Measurements from ENCODE around the gene UTP11. TPM values are rescaled to one million over a fixed set of nuclear protein-coding genes. Genes with fewer than 3 reads are reported as not detected.

The UTP11 gene
- polyA plus RNA-seq, 1 experiment = 18.3 TPM

DNA sequence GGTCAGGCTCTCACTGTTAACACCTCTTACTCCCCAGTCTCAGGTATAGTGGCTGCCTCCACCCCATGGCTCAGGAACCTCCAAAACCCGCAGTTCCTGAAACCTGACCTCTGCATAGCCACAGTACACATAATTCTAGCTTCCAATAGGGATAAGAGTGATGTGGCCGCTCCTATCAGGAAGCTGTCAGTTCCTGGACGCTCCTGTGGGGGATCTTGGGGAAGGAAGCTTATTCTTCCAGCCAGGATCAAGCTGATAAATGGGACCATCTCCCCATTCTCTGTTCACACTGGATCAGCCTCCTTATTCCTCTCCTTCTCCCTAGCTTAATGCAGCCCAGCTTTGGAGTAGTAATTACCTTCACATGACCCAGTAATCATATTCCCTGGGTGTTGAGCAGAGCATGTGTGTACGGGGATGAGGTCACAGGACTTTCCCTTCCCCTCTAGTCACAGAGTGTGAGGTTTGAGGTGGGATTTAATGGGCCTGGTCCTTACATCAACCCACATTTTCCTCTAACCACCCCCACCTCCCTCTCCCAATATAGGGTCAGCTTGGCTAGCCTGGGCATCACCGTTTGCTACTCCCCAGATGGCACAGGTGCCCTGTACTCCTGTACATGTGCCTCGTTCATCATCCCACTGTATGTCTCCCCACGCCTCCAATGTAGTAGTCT is 41.0 kb downstream of the UTP11 start:
- no peak for DNase-seq (ENCODE audit: low read depth)
- POLR2A ChIA-PET = no interaction called here
- Histone ChIP-seq H3K27me3 (ENCODE audit: control insufficient read depth, insufficient read depth, low read length) (peaks cover 18% of the 10 kb centered on the region), H3K4me3 (ENCODE audit: low read depth, low read length) (no peak overlapping the region), H3K36me3 (ENCODE audit: control insufficient read depth, insufficient read depth, low read length) (no peaks in the 10 kb centered on the region)
- CTCF ChIA-PET = interaction anchor here (0.5 to 1.5 kb wide), 2 partner anchors 14 to 26 kb away, joined by 3 to 7 read pairs; no protein-coding TSS in a partner anchor
- TF ChIP-seq, protein P1, sequence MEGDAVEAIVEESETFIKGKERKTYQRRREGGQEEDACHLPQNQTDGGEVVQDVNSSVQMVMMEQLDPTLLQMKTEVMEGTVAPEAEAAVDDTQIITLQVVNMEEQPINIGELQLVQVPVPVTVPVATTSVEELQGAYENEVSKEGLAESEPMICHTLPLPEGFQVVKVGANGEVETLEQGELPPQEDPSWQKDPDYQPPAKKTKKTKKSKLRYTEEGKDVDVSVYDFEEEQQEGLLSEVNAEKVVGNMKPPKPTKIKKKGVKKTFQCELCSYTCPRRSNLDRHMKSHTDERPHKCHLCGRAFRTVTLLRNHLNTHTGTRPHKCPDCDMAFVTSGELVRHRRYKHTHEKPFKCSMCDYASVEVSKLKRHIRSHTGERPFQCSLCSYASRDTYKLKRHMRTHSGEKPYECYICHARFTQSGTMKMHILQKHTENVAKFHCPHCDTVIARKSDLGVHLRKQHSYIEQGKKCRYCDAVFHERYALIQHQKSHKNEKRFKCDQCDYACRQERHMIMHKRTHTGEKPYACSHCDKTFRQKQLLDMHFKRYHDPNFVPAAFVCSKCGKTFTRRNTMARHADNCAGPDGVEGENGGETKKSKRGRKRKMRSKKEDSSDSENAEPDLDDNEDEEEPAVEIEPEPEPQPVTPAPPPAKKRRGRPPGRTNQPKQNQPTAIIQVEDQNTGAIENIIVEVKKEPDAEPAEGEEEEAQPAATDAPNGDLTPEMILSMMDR (IDR thresholded peaks at IDR 0.05; ENCODE audit: insufficient read depth, low read depth, low read length) = no peak

DNA sequence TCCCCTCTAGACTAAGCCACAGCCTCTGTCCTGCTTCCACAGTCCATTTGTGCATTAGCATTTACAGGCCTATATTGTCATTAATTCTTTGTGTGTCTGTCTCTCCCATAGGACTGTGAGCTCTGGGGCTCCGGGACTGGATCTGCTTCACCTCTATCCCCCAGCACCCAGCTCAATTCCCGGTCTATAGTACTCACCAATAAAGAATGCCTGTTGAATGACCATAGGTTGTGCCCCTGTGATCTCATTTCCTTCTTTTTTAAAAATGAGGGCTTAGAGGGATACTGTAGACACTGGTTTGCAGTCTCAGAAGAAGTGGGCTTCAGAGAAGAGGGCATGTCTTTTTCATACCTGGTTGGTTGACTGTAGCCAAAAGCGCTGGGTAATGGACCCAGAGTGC is 42.9 kb downstream of the UTP11 start:
- TF ChIP-seq, protein P1 (IDR thresholded peaks at IDR 0.05; ENCODE audit: insufficient read depth, low read depth, low read length) = no peak
- POLR2A ChIA-PET = no interaction called here
- CTCF ChIA-PET = no interaction called here
- Histone ChIP-seq H3K36me3 (ENCODE audit: control insufficient read depth, insufficient read depth, low read length) (no peaks in the 10 kb centered on the region), H3K27me3 (ENCODE audit: control insufficient read depth, insufficient read depth, low read length) (peaks cover 12% of the 10 kb centered on the region), H3K4me3 (ENCODE audit: low read depth, low read length) (no peak overlapping the region)
- DNase-seq (ENCODE audit: low read depth) = no peak

GRCh38 chr1:38055965-38056364 is 43.4 kb downstream of the UTP11 start:
- Histone ChIP-seq H3K36me3 (ENCODE audit: control insufficient read depth, insufficient read depth, low read length) (no peaks in the 10 kb centered on the region), H3K4me3 (ENCODE audit: low read depth, low read length) (no peak overlapping the region), H3K27me3 (ENCODE audit: control insufficient read depth, insufficient read depth, low read length) (peaks cover 14% of the 10 kb centered on the region)
- TF ChIP-seq, protein P1 (IDR thresholded peaks at IDR 0.05; ENCODE audit: insufficient read depth, low read depth, low read length) = no peak
- no peak for DNase-seq (ENCODE audit: low read depth)
- ChIA-PET POLR2A (no interaction called here), CTCF (no interaction called here)

- Histone ChIP-seq H3K27me3 (ENCODE audit: control insufficient read depth, insufficient read depth, low read length) (peaks cover 7% of the 10 kb centered on the region), H3K36me3 (ENCODE audit: control insufficient read depth, insufficient read depth, low read length) (no peaks in the 10 kb centered on the region), H3K4me3 (ENCODE audit: low read depth, low read length) (no peak overlapping the region)
- ChIA-PET POLR2A (no interaction called here), CTCF (interaction anchor here (1.2 kb wide), 1 partner anchor 12 kb away, joined by 3 read pairs; no protein-coding TSS in a partner anchor)
- no peak for DNase-seq (ENCODE audit: low read depth)
- TF ChIP-seq, protein P1 (IDR thresholded peaks at IDR 0.05; ENCODE audit: insufficient read depth, low read depth, low read length) = no peak
These were observed 47.2 kb downstream of the UTP11 start for GRCh38 chr1:38059635-38060250.

GRCh38 chr1:38060498-38060897 is 48.0 kb downstream of the UTP11 start:
- CTCF ChIA-PET = interaction anchor here (1.2 kb wide), 1 partner anchor 11 kb away, joined by 3 read pairs; no protein-coding TSS in a partner anchor
- no peak overlapping the region for H3K4me3 ChIP-seq (ENCODE audit: low read depth, low read length)
- POLR2A ChIA-PET = no interaction called here
- DNase-seq (ENCODE audit: low read depth) = no peak
- TF ChIP-seq, protein P1 (IDR thresholded peaks at IDR 0.05; ENCODE audit: insufficient read depth, low read depth, low read length) = no peak
- no peaks in the 10 kb centered on the region for H3K36me3 ChIP-seq (ENCODE audit: control insufficient read depth, insufficient read depth, low read length)
- H3K27me3 ChIP-seq (ENCODE audit: control insufficient read depth, insufficient read depth, low read length) = peaks cover 7% of the 10 kb centered on the region
